GF-D8 (cell line): Measurements from ENCODE around the gene TBC1D22B.
"Not testable (repeated sequence)": the region's sequence is repeated elsewhere in the genome, so short reads cannot be mapped to it uniquely, and the experiment has no call there.

Source experiments
- DNase-seq: peaks from one replicate; lab custom pipeline; 2025; lab: John Stamatoyannopoulos, UW

Gene TBC1D22B

GRCh38 chr6:37303891-37304503 is 46.4 kb downstream of the TBC1D22B start:
- no peak for DNase-seq

GRCh38 chr6:37304766-37305165 is 47.2 kb downstream of the TBC1D22B start:
- DNase-seq, result no peak

GRCh38 chr6:37305841-37306425 is 48.4 kb downstream of the TBC1D22B start:
- no peak for DNase-seq

GRCh38 chr6:37306624-37307222 is 49.2 kb downstream of the TBC1D22B start:
- DNase-seq, result no peak

- DNase-seq, result not testable (repeated sequence)
Observed at GRCh38 chr6:37307484-37307883, 49.9 kb downstream of the TBC1D22B start.

- DNase-seq, result no peak
Observed at GRCh38 chr6:37308069-37308815, 50.7 kb downstream of the TBC1D22B start.

- DNase-seq, result no peak
Observed at GRCh38 chr6:37309046-37309445, 51.5 kb downstream of the TBC1D22B start.

GRCh38 chr6:37309692-37310091 is 52.1 kb downstream of the TBC1D22B start:
- no peak for DNase-seq

- no peak for DNase-seq
Observed at GRCh38 chr6:37310966-37311365, 53.4 kb downstream of the TBC1D22B start.

GRCh38 chr6:37311741-37312473 is 54.3 kb downstream of the TBC1D22B start:
- no peak for DNase-seq

- no peak for DNase-seq
Observed at GRCh38 chr6:37313723-37314486, 56.3 kb downstream of the TBC1D22B start.

- peak; percentile 32 for DNase-seq
Observed at GRCh38 chr6:37314487-37315156, 57.0 kb downstream of the TBC1D22B start.

GRCh38 chr6:37315157-37315515 is 57.6 kb downstream of the TBC1D22B start:
- no peak for DNase-seq

- DNase-seq, result no peak
Observed at GRCh38 chr6:37316071-37316470, 58.5 kb downstream of the TBC1D22B start.

GRCh38 chr6:37317312-37318038 is 59.9 kb downstream of the TBC1D22B start:
- DNase-seq, result no peak

- DNase-seq, result no peak
Observed at GRCh38 chr6:37319156-37319555, 61.6 kb downstream of the TBC1D22B start.

GRCh38 chr6:37319856-37320480 is 62.4 kb downstream of the TBC1D22B start:
- no peak for DNase-seq

GRCh38 chr6:37320646-37321045 is 63.1 kb downstream of the TBC1D22B start:
- no peak for DNase-seq

- DNase-seq, result no peak
Observed at GRCh38 chr6:37321101-37321500, 63.5 kb downstream of the TBC1D22B start.
